GM03348 (cell line): ENCODE data around the gene CFAP100.

Experiments
- DNase-seq: peaks from one replicate; pipeline ENCODE4 v3.0.0; 2012; ENCODE audit warnings: low spot score

The CFAP100 gene

GRCh38 chr3:126357295-126358037 is 37.2 kb upstream of the CFAP100 start, which contains the start of gene KLF15:
Gene KLF15, minus strand, starts transcription at chr3:126357408. Its CDS starts 4,486 bp downstream, at chr3:126352922.
- peak; percentile 98 for DNase-seq

GRCh38 chr3:126358038-126358815 is 36.5 kb upstream of the CFAP100 start:
- no peak for DNase-seq

GRCh38 chr3:126358816-126359181 is 35.9 kb upstream of the CFAP100 start:
- DNase-seq, result no peak

GRCh38 chr3:126360046-126360713 is 34.5 kb upstream of the CFAP100 start:
- DNase-seq, result no peak

GRCh38 chr3:126360714-126361060 is 34.0 kb upstream of the CFAP100 start:
- no peak for DNase-seq

GRCh38 chr3:126361211-126361610 is 33.5 kb upstream of the CFAP100 start:
- no peak for DNase-seq

- no peak for DNase-seq
Measured at GRCh38 chr3:126364130-126364695, 30.5 kb upstream of the CFAP100 start.

GRCh38 chr3:126364731-126365301 is 29.9 kb upstream of the CFAP100 start:
- no peak for DNase-seq

GRCh38 chr3:126365351-126366277 is 29.1 kb upstream of the CFAP100 start:
- no peak for DNase-seq

- DNase-seq, result no peak
Measured at GRCh38 chr3:126367316-126367805, 27.3 kb upstream of the CFAP100 start.

- DNase-seq, result no peak
Measured at GRCh38 chr3:126369490-126369889, 25.2 kb upstream of the CFAP100 start.

- DNase-seq, result no peak
Measured at GRCh38 chr3:126370055-126370454, 24.7 kb upstream of the CFAP100 start.

- no peak for DNase-seq
Measured at GRCh38 chr3:126370606-126371005, 24.1 kb upstream of the CFAP100 start.

GRCh38 chr3:126371096-126371705 is 23.5 kb upstream of the CFAP100 start:
- no peak for DNase-seq

- no peak for DNase-seq
Measured at GRCh38 chr3:126372413-126373145, 22.1 kb upstream of the CFAP100 start.

GRCh38 chr3:126373146-126373613 is 21.5 kb upstream of the CFAP100 start:
- no peak for DNase-seq

GRCh38 chr3:126373682-126374601 is 20.8 kb upstream of the CFAP100 start:
- peak; percentile 67 for DNase-seq

- no peak for DNase-seq
Measured at GRCh38 chr3:126375835-126376331, 18.8 kb upstream of the CFAP100 start.
